Endodermal cell (in vitro differentiated cells): ENCODE results near the gene MAPK14. TPM values are rescaled to one million over a fixed set of nuclear protein-coding genes. Genes with fewer than 3 reads are reported as not detected.

Source experiments
- DNase-seq: peaks from one replicate; pipeline ENCODE4 v3.0.0-alpha.2; 2017
- H3K27ac ChIP-seq: 2 replicates; pipeline ENCODE4 v1.5.1; 2013; ENCODE audit warnings: mild to moderate bottlenecking, low read depth, low read length, moderate library complexity
- H3K27me3 ChIP-seq: 2 replicates; pipeline ENCODE4 v1.6.1; 2013; ENCODE audit warnings: mild to moderate bottlenecking, low read length, moderate library complexity; ENCODE audit not compliant: insufficient read depth, control insufficient read depth, poor library complexity, severe bottlenecking
- H3K36me3 ChIP-seq: 2 replicates; pipeline ENCODE4 v1.7.0; 2013; ENCODE audit warnings: mild to moderate bottlenecking, low read length, moderate library complexity; ENCODE audit not compliant: control insufficient read depth, insufficient read depth
- H3K4me1 ChIP-seq: one replicate; pipeline ENCODE4 v1.7.0; 2013; ENCODE audit warnings: low read length; ENCODE audit not compliant: control insufficient read depth, insufficient read depth
- H3K4me3 ChIP-seq: 2 replicates; pipeline ENCODE4 v1.5.1; 2013; ENCODE audit warnings: mild to moderate bottlenecking, low read length, moderate library complexity
- H3K9ac ChIP-seq: 2 replicates; pipeline ENCODE4 v1.6.1; 2013; ENCODE audit warnings: mild to moderate bottlenecking, low read length, moderate library complexity; ENCODE audit not compliant: poor library complexity, severe bottlenecking; ENCODE audit errors: extremely low read depth
- H3K9me3 ChIP-seq: 2 replicates; pipeline ENCODE4 v1.6.1; 2013; ENCODE audit warnings: mild to moderate bottlenecking, low read length, moderate library complexity; ENCODE audit not compliant: control insufficient read depth
- H3K27ac Mint-ChIP-seq: 2 replicates; pipeline ENCODE4 v1.8.0; 2020; ENCODE audit warnings: mixed read lengths
- H3K27me3 Mint-ChIP-seq: 2 replicates; pipeline ENCODE4 v1.8.0; 2021; ENCODE audit warnings: mild to moderate bottlenecking, mixed read lengths; ENCODE audit not compliant: insufficient read depth
- H3K36me3 Mint-ChIP-seq: 2 replicates; pipeline ENCODE4 v1.8.0; 2020; ENCODE audit warnings: low read depth, mixed read lengths
- H3K4me1 Mint-ChIP-seq: 2 replicates; pipeline ENCODE4 v1.8.0; 2020; ENCODE audit warnings: mixed read lengths
- H3K4me3 Mint-ChIP-seq: 2 replicates; pipeline ENCODE4 v1.8.0; 2020; ENCODE audit warnings: mild to moderate bottlenecking, moderate library complexity, mixed read lengths
- H3K9me3 Mint-ChIP-seq: 2 replicates; pipeline ENCODE4 v1.8.0; 2020; ENCODE audit warnings: mild to moderate bottlenecking, mixed read lengths
- WGBS, 2 experiments: methylation state at CpG; one replicate each; pipeline versions ENCODE4 v1.1.5 to v1.1.7; 2013; ENCODE audit warnings: missing lambda C conversion rate in 2 of 2, mixed read lengths in 1 of 2; ENCODE audit not compliant: insufficient coverage in 1 of 2, insufficient read length in 1 of 2; 5-methylcytosine and 5-hydroxymethylcytosine counted together
- total RNA-seq, 2 donors: library from RNA; stranded (reverse); fragmentation: NEBNext Ultra II Directional in 1 of 2; extraction: Animal tissue kit (Norgen Biotek cat#: 25700) in 1 of 2; gene quantifications; 2 replicates in 1 of 2; 3 replicates in 1 of 2; pipeline ENCODE4 v1.2.1, GENCODE V29; 2021
- TF ChIP-seq, protein P1 (sequence below): fragments of 200-600 bp; sonication (generic); conservative IDR thresholded peaks from 2 replicates; pipeline ENCODE4 v1.5.0; 2021; ENCODE audit warnings: antibody characterized with exemption, mild to moderate bottlenecking

The MAPK14 gene
- total RNA-seq, 2 donors from 2014 or later: 36.4 to 40.6 TPM

DNA sequence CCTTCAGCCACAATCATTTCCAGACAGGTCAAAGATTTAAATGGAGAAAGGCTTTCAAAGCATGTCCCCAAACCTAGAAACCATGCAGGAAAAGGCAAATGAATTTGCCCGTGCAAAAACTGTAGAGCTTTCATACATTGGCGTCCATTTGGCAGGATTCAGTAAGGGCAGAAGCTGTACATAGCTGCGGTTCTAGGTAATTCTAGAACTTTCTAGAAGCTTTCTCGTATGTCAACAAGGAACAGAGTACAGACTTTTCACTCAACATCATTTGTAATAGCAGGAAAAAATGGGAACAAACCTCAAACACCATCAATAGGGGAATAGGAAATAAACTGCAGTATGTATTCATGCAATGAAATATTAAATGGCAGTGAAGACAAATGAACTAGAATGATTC lies 91.6 kb downstream of the MAPK14 start:
- Histone ChIP-seq H3K27ac (no peak overlapping the region), H3K9ac (no peak overlapping the region), H3K9me3 (no peaks in the 10 kb centered on the region), H3K27me3 (no peaks in the 10 kb centered on the region), H3K4me3 (no peak overlapping the region), H3K36me3 (no peaks in the 10 kb centered on the region), H3K4me1 (no peaks in the 10 kb centered on the region)
- Mint-ChIP-seq H3K9me3 (no peaks in the 10 kb centered on the region), H3K4me1 (peaks cover 16% of the 10 kb centered on the region), H3K36me3 (peaks cover 2% of the 10 kb centered on the region), H3K4me3 (no peak overlapping the region), H3K27me3 (no peaks in the 10 kb centered on the region), H3K27ac (no peak overlapping the region)
- WGBS, 2 experiments: 94 to 100% methylated on average over 3 to 4 of the region's 4 CpGs
- TF ChIP-seq, protein P1, sequence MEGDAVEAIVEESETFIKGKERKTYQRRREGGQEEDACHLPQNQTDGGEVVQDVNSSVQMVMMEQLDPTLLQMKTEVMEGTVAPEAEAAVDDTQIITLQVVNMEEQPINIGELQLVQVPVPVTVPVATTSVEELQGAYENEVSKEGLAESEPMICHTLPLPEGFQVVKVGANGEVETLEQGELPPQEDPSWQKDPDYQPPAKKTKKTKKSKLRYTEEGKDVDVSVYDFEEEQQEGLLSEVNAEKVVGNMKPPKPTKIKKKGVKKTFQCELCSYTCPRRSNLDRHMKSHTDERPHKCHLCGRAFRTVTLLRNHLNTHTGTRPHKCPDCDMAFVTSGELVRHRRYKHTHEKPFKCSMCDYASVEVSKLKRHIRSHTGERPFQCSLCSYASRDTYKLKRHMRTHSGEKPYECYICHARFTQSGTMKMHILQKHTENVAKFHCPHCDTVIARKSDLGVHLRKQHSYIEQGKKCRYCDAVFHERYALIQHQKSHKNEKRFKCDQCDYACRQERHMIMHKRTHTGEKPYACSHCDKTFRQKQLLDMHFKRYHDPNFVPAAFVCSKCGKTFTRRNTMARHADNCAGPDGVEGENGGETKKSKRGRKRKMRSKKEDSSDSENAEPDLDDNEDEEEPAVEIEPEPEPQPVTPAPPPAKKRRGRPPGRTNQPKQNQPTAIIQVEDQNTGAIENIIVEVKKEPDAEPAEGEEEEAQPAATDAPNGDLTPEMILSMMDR: no peak
- no peak for DNase-seq

DNA sequence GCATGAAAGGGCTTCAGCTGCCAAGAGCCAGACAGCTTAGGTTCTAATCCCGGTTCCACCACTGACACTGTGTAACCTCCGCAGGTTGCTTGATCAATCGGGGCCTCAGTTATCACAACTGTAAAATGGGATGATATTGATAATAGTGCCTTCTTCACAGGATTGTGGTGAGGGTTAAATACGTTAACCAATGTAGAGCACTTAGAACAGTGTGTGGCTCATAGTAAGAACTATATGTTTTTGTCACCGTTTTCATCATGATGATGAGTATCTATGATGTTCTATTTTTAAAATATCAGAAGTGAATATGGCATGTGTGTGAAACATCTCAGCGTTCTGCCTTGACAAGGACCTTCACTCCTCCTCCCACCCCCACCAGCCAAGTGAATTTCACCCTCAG lies 92.4 kb downstream of the MAPK14 start:
- DNase-seq: no peak
- Histone ChIP-seq H3K4me1 (no peaks in the 10 kb centered on the region), H3K4me3 (no peak overlapping the region), H3K9me3 (no peaks in the 10 kb centered on the region), H3K36me3 (no peaks in the 10 kb centered on the region), H3K27me3 (no peaks in the 10 kb centered on the region), H3K27ac (no peak overlapping the region), H3K9ac (no peak overlapping the region)
- Mint-ChIP-seq H3K36me3 (peaks cover 2% of the 10 kb centered on the region), H3K27ac (no peak overlapping the region), H3K4me3 (no peak overlapping the region), H3K9me3 (no peaks in the 10 kb centered on the region), H3K4me1 (peaks cover 16% of the 10 kb centered on the region), H3K27me3 (no peaks in the 10 kb centered on the region)
- WGBS, 2 experiments: 95 to 97% methylated on average over 3 to 6 of the region's 6 CpGs
- TF ChIP-seq, protein P1: no peak

DNA sequence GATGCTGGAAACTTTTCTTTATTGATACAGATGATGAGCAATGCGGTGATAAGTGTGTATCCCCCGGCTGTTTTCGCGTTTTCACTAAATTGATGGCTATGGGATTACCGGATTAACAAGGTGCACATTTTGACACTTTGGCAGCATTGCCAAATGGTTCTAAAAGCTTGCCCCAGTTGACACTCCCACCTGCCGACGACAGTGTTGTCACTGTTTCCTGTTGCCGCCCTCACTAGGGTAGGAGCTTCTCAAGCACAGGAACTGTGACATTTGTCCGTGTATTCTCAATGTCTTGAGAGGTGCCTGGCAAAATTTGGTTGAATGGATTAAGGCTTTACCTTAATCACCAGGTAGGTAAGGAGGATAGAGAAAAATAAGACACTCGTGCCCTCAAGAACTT lies 92.9 kb downstream of the MAPK14 start:
- no peak for DNase-seq
- Mint-ChIP-seq H3K9me3 (no peaks in the 10 kb centered on the region), H3K27ac (no peak overlapping the region), H3K27me3 (peaks cover 1% of the 10 kb centered on the region), H3K4me3 (no peak overlapping the region), H3K4me1 (peaks cover 16% of the 10 kb centered on the region), H3K36me3 (peaks cover 2% of the 10 kb centered on the region)
- H3K4me3 ChIP-seq: no peak overlapping the region
- no peaks in the 10 kb centered on the region for H3K36me3 ChIP-seq
- no peak overlapping the region for H3K27ac ChIP-seq
- TF ChIP-seq, protein P1: no peak
- H3K9ac ChIP-seq: no peak overlapping the region
- 72 to 73% methylated on average over 9 to 10 of the region's 10 CpGs for whole genome bisulfite sequencing, 2 experiments
- H3K4me1 ChIP-seq: no peaks in the 10 kb centered on the region
- no peaks in the 10 kb centered on the region for H3K9me3 ChIP-seq
- H3K27me3 ChIP-seq: no peaks in the 10 kb centered on the region
